ENCODE data around the gene CLCN7. TPM values are rescaled to one million over a fixed set of nuclear protein-coding genes. Genes with fewer than 3 reads are reported as not detected.

CLCN7 gene
- polyA plus RNA-seq, 1 experiment: 15.7 TPM

- no peak for TF ChIP-seq CTCF (IDR thresholded peaks at IDR 0.05; ENCODE audit: low read depth, low read length)
- Histone ChIP-seq H3K4me3 (ENCODE audit: low read depth, low read length) (no peak overlapping the region), H3K27ac (ENCODE audit: low read depth, low read length) (no peak overlapping the region), H3K9me3 (ENCODE audit: control insufficient read depth, insufficient read depth, low read length) (no peaks in the 10 kb centered on the region; the same call in 1 of the 2 replicates), H3K27me3 (ENCODE audit: control insufficient read depth, insufficient read depth, low read length) (no peaks in the 10 kb centered on the region)
- DNase-seq (ENCODE audit: low read depth, low spot score): no peak
- CTCF ChIA-PET: no interaction called here
- POLR2A ChIA-PET: no interaction called here
Measured at GRCh38 chr16:1460602-1461138, 14.2 kb downstream of the CLCN7 start.

- ChIA-PET POLR2A (no interaction called here), CTCF (no interaction called here)
Measured at GRCh38 chr16:1459967-1460366, 14.9 kb downstream of the CLCN7 start.

GRCh38 chr16:1458977-1459341 is 15.9 kb downstream of the CLCN7 start:
- H3K9me3 ChIP-seq (ENCODE audit: control insufficient read depth, insufficient read depth, low read length): no peaks in the 10 kb centered on the region; the same call in 1 of the 2 replicates
- CTCF ChIA-PET: no interaction called here

More at GRCh38 chr16:1459967-1460366, 14.9 kb downstream of the CLCN7 start:
- Histone ChIP-seq H3K27me3 (ENCODE audit: control insufficient read depth, insufficient read depth, low read length) (no peaks in the 10 kb centered on the region), H3K9me3 (ENCODE audit: control insufficient read depth, insufficient read depth, low read length) (no peaks in the 10 kb centered on the region; the same call in 1 of the 2 replicates), H3K4me3 (ENCODE audit: low read depth, low read length) (no peak overlapping the region), H3K27ac (ENCODE audit: low read depth, low read length) (no peak overlapping the region)
- TF ChIP-seq CTCF (IDR thresholded peaks at IDR 0.05; ENCODE audit: low read depth, low read length): no peak
- DNase-seq (ENCODE audit: low read depth, low spot score): no peak

GRCh38 chr16:1458336-1458976 is 16.4 kb downstream of the CLCN7 start:
- Histone ChIP-seq H3K27ac (ENCODE audit: low read depth, low read length) (no peak overlapping the region), H3K4me3 (ENCODE audit: low read depth, low read length) (no peak overlapping the region), H3K27me3 (ENCODE audit: control insufficient read depth, insufficient read depth, low read length) (no peaks in the 10 kb centered on the region), H3K9me3 (ENCODE audit: control insufficient read depth, insufficient read depth, low read length) (no peaks in the 10 kb centered on the region; the same call in 1 of the 2 replicates)
- POLR2A ChIA-PET: no interaction called here
- no peak for TF ChIP-seq CTCF (IDR thresholded peaks at IDR 0.05; ENCODE audit: low read depth, low read length)
- CTCF ChIA-PET: no interaction called here
- DNase-seq (ENCODE audit: low read depth, low spot score): no peak

More at GRCh38 chr16:1458977-1459341, 15.9 kb downstream of the CLCN7 start:
- Histone ChIP-seq H3K27ac (ENCODE audit: low read depth, low read length) (no peak overlapping the region), H3K27me3 (ENCODE audit: control insufficient read depth, insufficient read depth, low read length) (no peaks in the 10 kb centered on the region), H3K4me3 (ENCODE audit: low read depth, low read length) (no peak overlapping the region)
- POLR2A ChIA-PET: no interaction called here
- no peak for TF ChIP-seq CTCF (IDR thresholded peaks at IDR 0.05; ENCODE audit: low read depth, low read length)
- no peak for DNase-seq (ENCODE audit: low read depth, low spot score)

- no peaks in the 10 kb centered on the region for H3K27me3 ChIP-seq (ENCODE audit: control insufficient read depth, insufficient read depth, low read length)
- H3K4me3 ChIP-seq (ENCODE audit: low read depth, low read length): no peak overlapping the region
- H3K27ac ChIP-seq (ENCODE audit: low read depth, low read length): no peak overlapping the region
- POLR2A ChIA-PET: no interaction called here
- CTCF ChIA-PET: no interaction called here
- no peak for TF ChIP-seq CTCF (IDR thresholded peaks at IDR 0.05; ENCODE audit: low read depth, low read length)
- no peak for DNase-seq (ENCODE audit: low read depth, low spot score)
- H3K9me3 ChIP-seq (ENCODE audit: control insufficient read depth, insufficient read depth, low read length): no peaks in the 10 kb centered on the region; the same call in 1 of the 2 replicates
Measured at GRCh38 chr16:1457489-1458245, 17.2 kb downstream of the CLCN7 start.

Measured in AG04450 (cell line).